Mucosa of rectum (tissue), 2 donors: ENCODE results near the gene CAMTA1.

Source experiments
- H3K27ac ChIP-seq, 2 donors: one replicate each; pipeline ENCODE4 v1.7.0; 2013; ENCODE audit warnings: inconsistent platforms in 2 of 2, low read depth in 2 of 2, low read length in 2 of 2
- H3K27me3 ChIP-seq, 2 donors: one replicate each; pipeline ENCODE4 v1.7.0; 2013; ENCODE audit warnings: low read length in 2 of 2; ENCODE audit not compliant: control insufficient read depth in 2 of 2, insufficient read depth in 2 of 2
- H3K36me3 ChIP-seq, 2 donors: one replicate each; pipeline ENCODE4 v1.7.0; 2013; ENCODE audit warnings: low read length in 2 of 2; ENCODE audit not compliant: control insufficient read depth in 2 of 2, insufficient read depth in 2 of 2
- H3K4me1 ChIP-seq, 2 donors: one replicate each; pipeline ENCODE4 v1.7.0; 2013; ENCODE audit warnings: low read length in 2 of 2, mild to moderate bottlenecking in 1 of 2; ENCODE audit not compliant: control insufficient read depth in 2 of 2, insufficient read depth in 2 of 2
- H3K4me3 ChIP-seq, 2 donors: one replicate each; pipeline ENCODE4 v1.7.0; 2013; ENCODE audit warnings: low read length in 2 of 2
- H3K9ac ChIP-seq, 2 donors: one replicate each; pipeline ENCODE4 v1.7.0; 2013; ENCODE audit warnings: low read length in 2 of 2, low read depth in 1 of 2, mild to moderate bottlenecking in 1 of 2
- H3K9me3 ChIP-seq, 2 donors: one replicate each; pipeline ENCODE4 v1.7.0; 2013; ENCODE audit warnings: low read length in 2 of 2; ENCODE audit not compliant: control insufficient read depth in 2 of 2
- donor health status: healthy.
- donor health status: Normal muscosa, but diverticular disease.

Gene CAMTA1

DNA sequence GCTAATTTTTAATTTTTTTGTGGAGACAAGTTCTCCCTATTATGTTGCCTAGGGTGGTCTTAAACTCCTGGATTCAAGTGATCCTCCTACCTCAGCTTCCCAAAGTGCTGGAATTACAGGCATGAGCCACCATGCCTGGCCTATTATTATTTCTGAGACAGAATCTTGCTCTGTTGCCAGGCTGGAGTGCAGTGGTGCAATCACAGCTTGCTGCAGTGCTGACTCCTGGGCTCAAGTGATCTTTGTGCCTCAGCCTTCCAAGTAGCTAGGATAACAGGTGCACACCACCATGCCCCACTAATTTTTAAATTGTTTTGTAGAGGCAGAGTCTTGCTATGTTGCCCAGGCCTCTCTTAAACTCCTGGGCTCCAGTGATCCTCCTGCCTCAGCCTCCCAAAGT is 196.3 kb downstream of the CAMTA1 start:
- H3K27me3 ChIP-seq = no peaks in the 10 kb centered on the region
- H3K27ac ChIP-seq = no peak overlapping the region
- no peak overlapping the region for H3K4me3 ChIP-seq
- H3K9ac ChIP-seq = no peak overlapping the region
- H3K9me3 ChIP-seq = no peaks in the 10 kb centered on the region
- no peaks in the 10 kb centered on the region for H3K4me1 ChIP-seq
- H3K36me3 ChIP-seq = no peaks in the 10 kb centered on the region

DNA sequence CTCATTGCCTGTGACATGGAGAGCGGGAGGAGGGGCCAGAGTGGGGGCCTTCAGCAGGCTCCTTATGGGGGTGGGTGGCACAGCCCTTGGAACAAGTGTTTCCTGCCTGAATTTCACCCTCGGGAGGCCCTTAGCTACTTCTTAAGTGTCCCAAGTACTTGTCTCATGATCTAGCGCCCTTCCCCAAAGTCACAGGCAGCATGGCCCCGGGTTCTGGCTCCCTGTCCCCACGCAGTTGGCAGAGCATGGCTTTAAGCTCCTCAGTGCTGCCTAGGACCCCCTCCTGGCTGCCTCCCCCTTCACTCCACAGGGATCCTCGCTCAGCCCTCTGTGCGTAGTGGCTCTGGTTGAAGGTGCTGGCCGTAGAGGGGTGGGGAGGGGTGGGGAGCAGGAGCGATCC is 197.2 kb downstream of the CAMTA1 start:
- Histone ChIP-seq H3K4me1 (no peaks in the 10 kb centered on the region), H3K27me3 (no peaks in the 10 kb centered on the region), H3K36me3 (no peaks in the 10 kb centered on the region), H3K9me3 (no peaks in the 10 kb centered on the region), H3K4me3 (no peak overlapping the region), H3K9ac (no peak overlapping the region), H3K27ac (no peak overlapping the region)

DNA sequence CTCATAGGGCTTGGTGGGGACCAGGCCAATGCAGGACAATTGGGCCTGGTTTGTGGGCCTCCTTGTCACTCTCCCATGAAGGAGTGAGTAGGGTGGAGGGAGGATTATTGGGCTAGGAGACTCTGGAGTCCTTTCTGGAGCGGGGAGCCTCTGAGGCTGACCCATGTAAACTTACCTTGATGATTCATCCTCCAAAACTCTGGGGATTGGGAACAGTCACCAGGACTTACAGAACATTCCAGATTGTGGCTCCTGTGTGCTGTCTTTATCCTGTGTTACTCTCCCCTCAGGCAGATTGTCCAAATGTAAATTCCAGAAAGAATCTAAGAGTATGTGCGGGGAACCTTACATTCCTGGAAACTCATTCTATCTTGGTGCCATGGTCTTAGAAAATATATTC is 197.6 kb downstream of the CAMTA1 start:
- Histone ChIP-seq H3K9ac (no peak overlapping the region), H3K4me3 (no peak overlapping the region), H3K9me3 (no peaks in the 10 kb centered on the region), H3K4me1 (no peaks in the 10 kb centered on the region), H3K27me3 (no peaks in the 10 kb centered on the region), H3K36me3 (no peaks in the 10 kb centered on the region), H3K27ac (no peak overlapping the region)

- Histone ChIP-seq H3K4me3 (no peak overlapping the region), H3K4me1 (no peaks in the 10 kb centered on the region), H3K36me3 (no peaks in the 10 kb centered on the region), H3K9me3 (no peaks in the 10 kb centered on the region), H3K27me3 (no peaks in the 10 kb centered on the region), H3K9ac (no peak overlapping the region), H3K27ac (no peak overlapping the region)
Observed at GRCh38 chr1:6984536-6984935, 199.3 kb downstream of the CAMTA1 start.

- Histone ChIP-seq H3K27ac (no peak overlapping the region), H3K9ac (no peak overlapping the region), H3K4me1 (no peaks in the 10 kb centered on the region), H3K9me3 (no peaks in the 10 kb centered on the region), H3K4me3 (no peak overlapping the region), H3K36me3 (no peaks in the 10 kb centered on the region), H3K27me3 (no peaks in the 10 kb centered on the region)
Observed at GRCh38 chr1:6984986-6985385, 199.7 kb downstream of the CAMTA1 start.

DNA sequence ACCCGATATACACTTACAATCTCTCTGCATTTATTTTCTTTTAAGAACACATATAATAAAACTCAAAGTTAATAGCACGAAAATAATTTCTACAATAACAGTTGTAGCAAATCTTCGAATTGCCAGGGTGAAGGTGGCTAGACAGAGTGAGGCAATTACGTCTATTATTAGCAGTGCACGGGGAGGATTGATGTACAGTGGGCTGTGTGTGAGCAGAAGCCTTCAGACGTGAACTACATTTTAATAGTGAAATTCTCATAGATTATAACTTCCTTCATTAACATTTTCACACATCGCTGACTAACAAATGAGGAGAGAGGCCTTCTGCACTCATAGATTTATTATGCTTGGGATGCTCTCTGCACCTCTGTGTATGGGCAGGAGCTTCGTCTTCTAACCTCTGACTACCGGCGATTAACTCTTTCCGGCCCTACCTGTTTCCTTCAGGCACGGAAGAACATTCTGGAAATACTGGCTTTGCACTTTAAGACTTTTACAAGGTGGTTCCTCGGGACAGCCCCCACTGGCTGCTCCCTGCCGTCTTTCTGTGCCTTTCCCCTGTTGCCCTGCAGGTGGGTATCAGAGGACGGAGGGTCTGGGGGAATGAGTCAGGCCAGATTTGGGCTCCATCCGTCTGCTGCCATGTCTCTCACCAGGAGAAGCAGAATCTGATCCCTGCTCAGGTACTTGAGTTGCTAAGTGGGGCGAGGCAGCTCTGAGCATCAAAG is 200.5 kb downstream of the CAMTA1 start:
- H3K27me3 ChIP-seq = no peaks in the 10 kb centered on the region
- no peak overlapping the region for H3K4me3 ChIP-seq
- H3K4me1 ChIP-seq = no peaks in the 10 kb centered on the region
- no peak overlapping the region for H3K27ac ChIP-seq
- H3K9ac ChIP-seq = no peak overlapping the region
- H3K9me3 ChIP-seq = no peaks in the 10 kb centered on the region
- H3K36me3 ChIP-seq = no peaks in the 10 kb centered on the region

DNA sequence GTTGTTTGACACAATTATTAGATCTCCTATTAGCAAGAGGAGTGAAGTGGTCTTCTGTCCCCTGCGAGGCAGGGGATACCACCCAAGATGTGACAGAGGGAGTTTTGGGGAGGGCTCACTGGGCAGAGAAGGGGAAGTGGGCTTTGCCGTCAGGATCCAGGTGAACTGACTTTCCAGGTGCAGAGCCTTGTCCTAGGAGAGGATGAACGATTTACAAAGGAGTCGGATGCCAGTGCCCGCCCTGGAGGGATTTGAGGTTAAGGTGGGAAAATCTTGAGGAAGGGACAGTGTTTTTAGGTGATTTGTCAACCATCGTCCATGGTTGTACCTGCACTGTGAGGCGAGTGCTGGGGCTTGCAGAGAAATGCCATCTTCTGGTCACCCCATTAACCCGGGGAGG is 201.0 kb downstream of the CAMTA1 start:
- Histone ChIP-seq H3K4me3 (no peak overlapping the region), H3K27me3 (no peaks in the 10 kb centered on the region), H3K27ac (no peak overlapping the region), H3K4me1 (no peaks in the 10 kb centered on the region), H3K9ac (no peak overlapping the region), H3K9me3 (no peaks in the 10 kb centered on the region), H3K36me3 (no peaks in the 10 kb centered on the region)

DNA sequence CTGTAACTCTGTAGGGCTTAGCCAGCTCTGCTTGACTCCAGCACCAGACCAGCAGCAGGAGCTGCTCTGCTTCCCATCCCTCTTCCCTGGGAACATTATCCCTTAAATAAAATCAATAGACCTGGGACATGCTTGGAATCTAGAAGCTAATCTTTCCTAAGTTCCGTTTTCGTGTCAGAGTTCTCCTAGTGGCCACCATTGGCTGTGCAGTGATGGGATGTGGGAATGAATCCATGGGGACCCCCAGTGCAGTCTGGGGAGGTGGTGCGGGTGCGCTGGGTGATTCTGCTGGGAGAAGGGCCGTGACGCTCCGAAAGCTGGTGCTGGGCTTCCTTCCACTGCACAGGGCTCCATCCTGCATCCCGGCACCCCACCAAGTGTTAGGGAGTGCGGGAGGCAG is 202.7 kb downstream of the CAMTA1 start:
- no peak overlapping the region for H3K9ac ChIP-seq
- no peak overlapping the region for H3K27ac ChIP-seq
- H3K9me3 ChIP-seq = no peaks in the 10 kb centered on the region
- no peaks in the 10 kb centered on the region for H3K36me3 ChIP-seq
- H3K27me3 ChIP-seq = no peaks in the 10 kb centered on the region
- H3K4me3 ChIP-seq = no peak overlapping the region
- H3K4me1 ChIP-seq = no peaks in the 10 kb centered on the region

GRCh38 chr1:6988796-6989195 is 203.5 kb downstream of the CAMTA1 start:
- no peaks in the 10 kb centered on the region for H3K27me3 ChIP-seq
- no peak overlapping the region for H3K4me3 ChIP-seq
- no peak overlapping the region for H3K9ac ChIP-seq
- no peaks in the 10 kb centered on the region for H3K36me3 ChIP-seq
- no peak overlapping the region for H3K27ac ChIP-seq
- no peaks in the 10 kb centered on the region for H3K9me3 ChIP-seq
- H3K4me1 ChIP-seq = no peaks in the 10 kb centered on the region

- H3K36me3 ChIP-seq = no peaks in the 10 kb centered on the region
- no peak overlapping the region for H3K9ac ChIP-seq
- H3K27ac ChIP-seq = no peak overlapping the region
- no peak overlapping the region for H3K4me3 ChIP-seq
- H3K4me1 ChIP-seq = no peaks in the 10 kb centered on the region
- no peaks in the 10 kb centered on the region for H3K9me3 ChIP-seq
- H3K27me3 ChIP-seq = no peaks in the 10 kb centered on the region
Observed at GRCh38 chr1:6989212-6990159, 204.2 kb downstream of the CAMTA1 start.
